GM19193 (cell line): ENCODE results near the gene CMIP.

ENCODE experiments used
- POLR2A ChIP-seq: IDR thresholded peaks from 4 replicates; pipeline ENCODE4 v1.6.1; 2011; ENCODE audit not compliant: insufficient read depth, insufficient read length; ENCODE audit errors: extremely low read depth

The CMIP gene

GRCh38 chr16:81635063-81635937 lies 190.7 kb downstream of the CMIP start:
- no peak for TF ChIP-seq POLR2A

DNA sequence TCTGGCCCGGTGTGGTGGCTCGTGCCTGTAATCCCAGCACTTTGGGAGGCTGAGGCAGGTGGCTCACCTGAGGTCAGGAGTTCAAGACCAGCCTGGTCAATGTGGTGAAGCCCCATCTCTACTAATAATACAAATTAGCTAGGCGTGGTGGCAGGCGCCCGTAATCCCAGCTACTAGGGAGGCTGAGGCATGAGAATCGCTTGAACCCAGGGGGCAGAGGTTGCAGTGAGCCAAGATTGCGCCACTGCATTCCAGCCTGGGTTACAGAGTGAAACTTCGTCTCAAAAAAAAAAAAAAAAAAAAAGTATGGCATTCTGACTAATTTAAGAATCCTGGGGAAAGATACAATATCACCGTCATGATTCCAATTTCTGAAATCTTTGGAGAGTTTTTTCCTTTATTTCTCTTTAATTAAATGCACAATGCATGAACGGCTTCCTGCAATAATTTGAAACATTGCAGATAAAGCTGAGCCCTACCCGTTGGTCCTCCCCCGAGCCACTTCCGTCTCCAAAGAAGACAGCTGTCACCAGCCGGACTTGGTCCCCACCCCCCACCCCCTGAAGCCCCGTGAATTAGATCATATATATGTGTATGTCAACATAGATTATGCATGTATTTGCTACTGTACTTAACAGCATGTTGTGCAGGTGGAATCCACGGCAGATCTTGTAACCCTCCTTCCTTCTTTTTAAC lies 191.8 kb downstream of the CMIP start:
- no peak for TF ChIP-seq POLR2A

GRCh38 chr16:81637336-81638235 lies 193.0 kb downstream of the CMIP start:
- no peak for TF ChIP-seq POLR2A

GRCh38 chr16:81638286-81638945 lies 193.8 kb downstream of the CMIP start:
- no peak for TF ChIP-seq POLR2A

- TF ChIP-seq POLR2A = no peak
Observed at GRCh38 chr16:81639348-81639747, 194.7 kb downstream of the CMIP start.

DNA sequence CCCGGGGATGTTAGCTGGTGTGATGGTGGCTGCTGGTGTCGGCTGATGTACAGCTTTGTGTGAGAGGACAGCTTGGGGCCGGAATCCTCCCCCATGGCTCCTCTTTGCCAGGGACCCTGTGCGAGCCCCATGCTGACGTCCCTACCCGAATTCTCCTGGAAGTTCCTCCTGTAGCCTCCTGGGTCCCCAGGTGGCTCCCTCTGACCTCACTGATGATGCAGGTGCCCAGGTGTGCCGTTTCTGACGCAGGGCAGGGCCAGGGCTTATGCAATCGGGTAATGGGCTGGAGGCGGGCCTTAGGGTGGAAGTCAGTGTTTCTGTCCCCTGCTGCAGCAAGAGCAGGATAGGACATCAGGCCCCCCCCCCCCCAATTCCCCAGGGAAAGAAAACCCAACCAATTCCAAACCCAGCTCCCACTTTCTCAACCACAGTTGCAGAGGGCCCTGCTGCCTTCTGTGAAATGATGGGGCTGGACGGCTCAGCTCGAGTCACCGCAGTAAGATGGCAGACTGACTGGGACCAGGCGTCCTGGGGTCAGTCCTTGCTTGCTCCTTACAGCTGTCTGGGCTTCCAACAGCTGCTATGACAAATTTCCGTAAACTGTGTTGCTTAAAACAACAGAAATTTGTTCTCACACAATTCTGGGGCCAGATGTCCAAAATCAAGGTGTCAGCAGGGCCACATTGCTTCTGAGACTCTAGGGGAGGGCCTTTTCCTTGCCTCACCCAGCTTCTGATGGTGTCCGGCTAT lies 195.5 kb downstream of the CMIP start:
- TF ChIP-seq POLR2A = no peak

DNA sequence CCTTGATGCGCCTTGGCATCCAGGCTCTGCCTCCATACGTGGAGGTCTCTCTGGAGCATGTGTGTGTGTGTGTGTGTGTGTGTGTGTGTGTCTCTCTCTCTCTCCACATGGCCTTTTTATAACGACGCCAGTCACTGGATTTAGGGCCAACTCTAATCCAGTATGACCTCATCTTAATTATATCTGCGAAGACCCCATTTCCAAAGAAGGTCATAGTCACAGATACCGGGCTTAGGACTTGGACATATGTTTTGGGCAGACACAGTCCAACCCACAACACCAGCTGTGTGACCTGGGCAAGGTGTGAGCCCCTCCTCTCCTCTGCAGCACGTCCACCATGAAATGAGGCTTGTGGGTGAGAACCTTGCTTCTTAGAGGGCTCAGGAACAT lies 196.1 kb downstream of the CMIP start:
- no peak for TF ChIP-seq POLR2A

DNA sequence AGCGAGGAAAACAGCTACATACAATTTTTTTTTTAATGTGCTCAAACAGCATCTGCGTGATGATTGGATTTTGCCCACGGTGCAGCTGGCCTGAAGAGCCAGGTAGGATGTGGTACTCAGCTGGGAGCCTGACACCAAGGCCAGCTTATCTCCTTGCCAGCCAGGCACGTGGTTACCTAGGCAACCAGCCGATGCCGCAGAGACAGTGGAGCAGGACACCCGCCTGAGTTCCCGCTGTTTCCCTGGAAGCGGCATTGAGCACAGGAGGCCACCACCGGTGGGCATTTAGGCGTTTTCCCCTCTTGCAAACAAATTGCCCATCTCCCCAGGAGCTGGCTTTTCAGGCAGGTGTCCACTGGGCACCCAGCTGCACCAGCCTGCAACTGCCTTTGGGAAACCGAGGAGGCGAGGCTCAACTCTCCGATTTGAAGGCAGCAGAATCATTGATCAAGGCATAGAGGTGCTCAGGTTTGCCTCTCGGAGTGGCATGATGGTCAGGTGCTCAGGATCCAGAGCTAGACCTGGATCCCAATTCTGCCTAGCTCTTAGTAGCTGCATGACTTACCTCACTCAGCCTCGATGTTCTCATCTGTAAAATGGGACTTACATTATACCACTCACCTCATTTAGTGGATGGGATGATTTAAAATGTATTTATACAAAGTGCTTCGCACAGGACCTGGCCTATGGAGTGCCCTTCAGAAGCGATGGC lies 196.9 kb downstream of the CMIP start:
- TF ChIP-seq POLR2A = no peak

- no peak for TF ChIP-seq POLR2A
Observed at GRCh38 chr16:81642107-81642436, 197.5 kb downstream of the CMIP start.

- TF ChIP-seq POLR2A = no peak
Observed at GRCh38 chr16:81642943-81643342, 198.3 kb downstream of the CMIP start.

DNA sequence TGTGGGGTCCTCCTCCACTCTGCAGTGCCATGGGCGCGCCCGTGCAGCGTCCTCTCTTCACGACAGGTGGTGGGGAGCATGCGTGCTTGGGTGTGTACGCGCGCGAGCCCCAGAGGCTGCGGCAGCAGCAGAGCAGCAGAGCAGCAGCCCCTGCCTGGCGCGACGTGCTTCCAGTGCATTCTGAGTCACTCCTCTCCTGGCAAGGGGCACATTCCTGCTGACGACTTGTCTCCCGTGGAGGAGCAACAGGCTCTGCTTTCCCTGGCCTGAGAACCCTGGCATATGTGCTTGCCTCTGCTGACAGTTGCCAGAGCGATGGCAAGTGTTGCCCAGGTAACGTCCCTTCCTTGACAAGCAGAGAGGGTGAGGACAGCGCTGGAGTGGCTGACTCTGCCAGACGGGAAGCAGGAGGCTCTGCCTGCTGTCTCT lies 200.7 kb downstream of the CMIP start:
- TF ChIP-seq POLR2A = no peak

DNA sequence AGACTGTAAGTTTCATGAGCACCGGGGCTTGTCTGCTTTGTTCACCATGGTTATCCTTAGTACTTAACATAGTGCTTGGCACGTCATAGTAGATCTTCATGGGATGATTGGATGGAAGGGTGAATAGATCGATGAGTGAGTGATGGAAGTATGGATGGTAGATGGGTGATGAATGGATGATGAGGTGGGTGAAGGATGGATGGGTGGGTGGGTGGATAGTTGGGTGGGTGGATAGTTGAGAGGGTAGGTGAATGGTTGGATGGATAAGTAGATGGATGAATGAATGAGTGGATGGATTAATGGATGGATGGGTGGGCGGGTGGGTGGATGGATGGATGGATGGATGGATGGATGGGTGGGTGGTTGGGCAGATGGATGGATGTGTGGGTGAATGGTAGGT lies 201.3 kb downstream of the CMIP start:
- no peak for TF ChIP-seq POLR2A

- TF ChIP-seq POLR2A = no peak
Observed at GRCh38 chr16:81646561-81646960, 202.0 kb downstream of the CMIP start.

DNA sequence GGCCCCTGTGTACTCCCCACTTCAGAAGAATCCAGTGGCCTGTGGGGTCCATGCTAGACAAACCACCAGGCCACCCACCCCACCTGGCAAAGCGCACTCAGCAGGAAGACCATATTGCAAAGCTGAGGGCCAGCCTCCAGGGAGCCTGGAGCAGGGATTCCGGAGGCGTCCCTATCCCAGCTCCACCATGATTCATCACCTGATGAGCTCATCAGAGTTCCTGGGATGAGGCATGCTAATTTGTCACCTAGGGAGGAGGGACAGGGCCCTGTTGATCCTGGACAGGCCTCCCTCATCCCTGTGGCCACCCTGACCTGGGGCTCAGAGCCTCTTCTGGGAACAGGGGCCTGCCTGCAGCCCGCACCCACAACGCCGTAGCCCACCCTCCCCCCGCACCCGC lies 202.9 kb downstream of the CMIP start:
- TF ChIP-seq POLR2A = no peak

DNA sequence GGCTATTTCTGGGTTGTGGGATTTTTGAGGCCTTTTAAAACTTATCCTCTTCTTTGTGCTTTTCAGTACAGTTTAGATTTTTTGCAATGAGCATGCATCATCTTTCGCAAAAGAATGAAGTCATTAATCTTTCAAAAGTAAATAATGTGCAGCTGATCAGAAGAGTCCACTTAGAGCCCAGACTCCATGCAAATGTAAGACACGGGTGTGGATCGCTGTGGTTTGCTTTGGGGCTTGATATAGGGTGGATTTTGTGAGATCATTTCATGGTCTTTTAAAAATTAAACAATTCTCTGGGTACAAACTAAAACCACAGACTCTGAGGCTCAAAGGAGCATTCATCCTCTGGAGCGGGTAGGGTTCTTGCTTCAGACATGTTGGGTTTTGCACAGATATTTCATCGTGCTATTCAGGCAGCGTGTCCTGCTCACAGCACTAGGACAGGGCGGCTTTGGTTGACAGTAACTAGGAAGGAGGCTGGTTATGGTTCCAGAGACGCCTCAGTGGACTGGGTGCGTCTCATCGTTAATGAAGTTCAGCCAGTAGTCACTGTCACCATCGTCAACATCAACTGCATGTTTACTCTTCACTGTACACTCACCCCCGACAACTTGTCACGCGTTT lies 205.1 kb downstream of the CMIP start:
- TF ChIP-seq POLR2A = no peak
